ENCODE measurements around the gene SLC49A3.

DNA sequence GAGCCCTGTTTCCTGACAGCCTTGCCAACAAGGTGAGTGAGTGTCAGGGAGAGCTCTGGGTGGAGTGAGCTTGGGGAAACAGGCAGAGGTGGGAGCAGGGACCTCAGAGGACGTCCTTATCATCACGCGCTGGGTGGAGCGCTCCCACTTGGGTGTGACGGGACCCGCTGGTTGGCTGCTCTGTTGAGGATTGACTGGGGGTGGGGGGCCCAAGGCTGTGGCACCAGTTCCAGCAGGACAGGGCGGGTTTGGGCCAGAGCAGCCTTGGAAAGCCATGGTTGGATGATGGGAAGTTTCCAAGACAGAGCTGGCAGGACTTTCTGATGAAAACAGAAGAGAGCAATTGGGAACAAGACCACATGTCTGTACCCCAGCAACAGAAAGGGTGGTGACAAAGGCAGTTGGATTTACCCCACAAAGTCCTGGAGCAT is 13.7 kb upstream of the SLC49A3 start:
- TF ChIP-seq, protein P1, sequence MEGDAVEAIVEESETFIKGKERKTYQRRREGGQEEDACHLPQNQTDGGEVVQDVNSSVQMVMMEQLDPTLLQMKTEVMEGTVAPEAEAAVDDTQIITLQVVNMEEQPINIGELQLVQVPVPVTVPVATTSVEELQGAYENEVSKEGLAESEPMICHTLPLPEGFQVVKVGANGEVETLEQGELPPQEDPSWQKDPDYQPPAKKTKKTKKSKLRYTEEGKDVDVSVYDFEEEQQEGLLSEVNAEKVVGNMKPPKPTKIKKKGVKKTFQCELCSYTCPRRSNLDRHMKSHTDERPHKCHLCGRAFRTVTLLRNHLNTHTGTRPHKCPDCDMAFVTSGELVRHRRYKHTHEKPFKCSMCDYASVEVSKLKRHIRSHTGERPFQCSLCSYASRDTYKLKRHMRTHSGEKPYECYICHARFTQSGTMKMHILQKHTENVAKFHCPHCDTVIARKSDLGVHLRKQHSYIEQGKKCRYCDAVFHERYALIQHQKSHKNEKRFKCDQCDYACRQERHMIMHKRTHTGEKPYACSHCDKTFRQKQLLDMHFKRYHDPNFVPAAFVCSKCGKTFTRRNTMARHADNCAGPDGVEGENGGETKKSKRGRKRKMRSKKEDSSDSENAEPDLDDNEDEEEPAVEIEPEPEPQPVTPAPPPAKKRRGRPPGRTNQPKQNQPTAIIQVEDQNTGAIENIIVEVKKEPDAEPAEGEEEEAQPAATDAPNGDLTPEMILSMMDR (IDR thresholded peaks at IDR 0.05 in 2 of 3, conservative IDR thresholded peaks at IDR 0.05 in 1 of 3; ENCODE audit: control insufficient read depth in 2 of 3, extremely low read depth in 1 of 3, insufficient read depth in 1 of 3, low read depth in 3 of 3, low read length in 3 of 3), result no peak
- no peak for TF ChIP-seq BRCA1 (IDR thresholded peaks at IDR 0.05; ENCODE audit: low read depth, low read length)
- TF ChIP-seq GABPA (IDR thresholded peaks at IDR 0.05; ENCODE audit: low read depth), result no peak
- TF ChIP-seq POLR2A (IDR thresholded peaks at IDR 0.05; ENCODE audit: low read depth, low read length), result no peak
- TF ChIP-seq, protein P2, sequence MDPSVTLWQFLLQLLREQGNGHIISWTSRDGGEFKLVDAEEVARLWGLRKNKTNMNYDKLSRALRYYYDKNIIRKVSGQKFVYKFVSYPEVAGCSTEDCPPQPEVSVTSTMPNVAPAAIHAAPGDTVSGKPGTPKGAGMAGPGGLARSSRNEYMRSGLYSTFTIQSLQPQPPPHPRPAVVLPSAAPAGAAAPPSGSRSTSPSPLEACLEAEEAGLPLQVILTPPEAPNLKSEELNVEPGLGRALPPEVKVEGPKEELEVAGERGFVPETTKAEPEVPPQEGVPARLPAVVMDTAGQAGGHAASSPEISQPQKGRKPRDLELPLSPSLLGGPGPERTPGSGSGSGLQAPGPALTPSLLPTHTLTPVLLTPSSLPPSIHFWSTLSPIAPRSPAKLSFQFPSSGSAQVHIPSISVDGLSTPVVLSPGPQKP (IDR thresholded peaks at IDR 0.05; ENCODE audit: low read depth, low read length), result no peak
- TF ChIP-seq TCF12 (IDR thresholded peaks at IDR 0.05; ENCODE audit: low read depth, low read length), result no peak
- no peak for TF ChIP-seq SPI1 (IDR thresholded peaks at IDR 0.05; ENCODE audit: borderline replicate concordance, insufficient read depth, low read depth, low read length)
- TF ChIP-seq MXI1 (IDR thresholded peaks at IDR 0.05; ENCODE audit: low read depth, low read length), result no peak
- TF ChIP-seq, protein P3, sequence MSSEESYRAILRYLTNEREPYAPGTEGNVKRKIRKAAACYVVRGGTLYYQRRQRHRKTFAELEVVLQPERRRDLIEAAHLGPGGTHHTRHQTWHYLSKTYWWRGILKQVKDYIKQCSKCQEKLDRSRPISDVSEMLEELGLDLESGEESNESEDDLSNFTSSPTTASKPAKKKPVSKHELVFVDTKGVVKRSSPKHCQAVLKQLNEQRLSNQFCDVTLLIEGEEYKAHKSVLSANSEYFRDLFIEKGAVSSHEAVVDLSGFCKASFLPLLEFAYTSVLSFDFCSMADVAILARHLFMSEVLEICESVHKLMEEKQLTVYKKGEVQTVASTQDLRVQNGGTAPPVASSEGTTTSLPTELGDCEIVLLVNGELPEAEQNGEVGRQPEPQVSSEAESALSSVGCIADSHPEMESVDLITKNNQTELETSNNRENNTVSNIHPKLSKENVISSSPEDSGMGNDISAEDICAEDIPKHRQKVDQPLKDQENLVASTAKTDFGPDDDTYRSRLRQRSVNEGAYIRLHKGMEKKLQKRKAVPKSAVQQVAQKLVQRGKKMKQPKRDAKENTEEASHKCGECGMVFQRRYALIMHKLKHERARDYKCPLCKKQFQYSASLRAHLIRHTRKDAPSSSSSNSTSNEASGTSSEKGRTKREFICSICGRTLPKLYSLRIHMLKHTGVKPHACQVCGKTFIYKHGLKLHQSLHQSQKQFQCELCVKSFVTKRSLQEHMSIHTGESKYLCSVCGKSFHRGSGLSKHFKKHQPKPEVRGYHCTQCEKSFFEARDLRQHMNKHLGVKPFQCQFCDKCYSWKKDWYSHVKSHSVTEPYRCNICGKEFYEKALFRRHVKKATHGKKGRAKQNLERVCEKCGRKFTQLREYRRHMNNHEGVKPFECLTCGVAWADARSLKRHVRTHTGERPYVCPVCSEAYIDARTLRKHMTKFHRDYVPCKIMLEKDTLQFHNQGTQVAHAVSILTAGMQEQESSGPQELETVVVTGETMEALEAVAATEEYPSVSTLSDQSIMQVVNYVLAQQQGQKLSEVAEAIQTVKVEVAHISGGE (CRISPR knock-in tag; IDR thresholded peaks at IDR 0.05), result no peak
- TF ChIP-seq CBX5 (IDR thresholded peaks at IDR 0.05; ENCODE audit: low read depth), result no peak

Measured in GM12878 (cell line).